Epidermal melanocyte (primary cell): Measurements from ENCODE around the gene PFN3.

Experiments used
- DNase-seq: peaks from one replicate; pipeline ENCODE4 v3.0.0; 2011; ENCODE audit warnings: low spot score; ENCODE audit not compliant: insufficient read length

The PFN3 gene

GRCh38 chr5:177399997-177400868, at the start of gene PFN3:
PFN3 (minus strand) TSS chr5:177400661; CDS start chr5:177400576, 85 bp downstream.
- DNase-seq = peak; percentile 6

- no peak for DNase-seq
These were observed 48.9 kb upstream of the PFN3 start for GRCh38 chr5:177449140-177450061.

GRCh38 chr5:177448244-177448950, 47.9 kb upstream of the PFN3 start:
- no peak for DNase-seq

GRCh38 chr5:177447611-177448243, 47.3 kb upstream of the PFN3 start:
- DNase-seq = no peak

GRCh38 chr5:177447066-177447610, 46.7 kb upstream of the PFN3 start:
- no peak for DNase-seq

- peak; percentile 75 for DNase-seq
These were observed 46.0 kb upstream of the PFN3 start, which contains the start of gene PRR7 for GRCh38 chr5:177446200-177447065. PRR7 (plus strand) TSS chr5:177446814; CDS start chr5:177455068, 8,254 bp downstream.

- no peak for DNase-seq
These were observed 45.4 kb upstream of the PFN3 start for GRCh38 chr5:177445917-177446199.

GRCh38 chr5:177445052-177445916, 44.8 kb upstream of the PFN3 start:
- DNase-seq = no peak

- no peak for DNase-seq
These were observed 43.9 kb upstream of the PFN3 start for GRCh38 chr5:177444106-177445051.

- DNase-seq = no peak
These were observed 42.9 kb upstream of the PFN3 start for GRCh38 chr5:177443144-177443983.

- DNase-seq = no peak
These were observed 41.8 kb upstream of the PFN3 start for GRCh38 chr5:177442066-177442826.

- no peak for DNase-seq
These were observed 40.7 kb upstream of the PFN3 start for GRCh38 chr5:177440990-177441780.

- DNase-seq = no peak
These were observed 39.9 kb upstream of the PFN3 start for GRCh38 chr5:177440211-177440989.

GRCh38 chr5:177439518-177440053, 39.1 kb upstream of the PFN3 start:
- DNase-seq = no peak
